H1 (cell line): Measurements from ENCODE around the gene PTPRG. TPM values are rescaled to one million over a fixed set of nuclear protein-coding genes. Genes with fewer than 3 reads are reported as not detected.

ENCODE experiments used
- CTCF ChIA-PET: fragments of 300-600 bp; sonication (Branson Sonifier 250); formaldehyde crosslinking; loops from one replicate; lab custom pipeline; 2021; ENCODE audit not compliant: partially characterized antibody; lab: Charles Lee
- POLR2A ChIA-PET: fragments of 300-600 bp; sonication (Branson Sonifier 250); formaldehyde crosslinking; loops from one replicate; lab custom pipeline; 2021; ENCODE audit warnings: inconsistent platforms; ENCODE audit not compliant: partially characterized antibody; lab: Charles Lee
- DNase-seq, 2 experiments: peaks; one replicate each; pipeline versions ENCODE4 v3.0.0 to v3.0.0-alpha.2; 2010 to 2022; ENCODE audit warnings: low spot score in 2 of 2, low read depth in 1 of 2, mixed read lengths in 1 of 2
- FAIRE-seq: peaks from 2 replicates; lab custom pipeline; 2011; peaks lifted over from hg19 to GRCh38; lab: Jason Lieb, UNC
- H2AFZ ChIP-seq: 2 replicates; pipeline ENCODE4 v1.8.1; 2012; ENCODE audit warnings: low read length, inconsistent platforms
- H2AK5ac ChIP-seq: 2 replicates; pipeline ENCODE4 v1.6.1; 2013; ENCODE audit warnings: low read depth, low read length
- H2BK120ac ChIP-seq: replicated peaks from 2 replicates; pipeline ENCODE3; 2013; ENCODE audit warnings: low read depth, low read length, inconsistent platforms
- H2BK12ac ChIP-seq: 2 replicates; pipeline ENCODE4 v1.6.1; 2013; ENCODE audit warnings: low read depth, low read length
- H2BK15ac ChIP-seq: 2 replicates; pipeline ENCODE4 v1.6.1; 2013; ENCODE audit warnings: low read length
- H2BK20ac ChIP-seq: 2 replicates; pipeline ENCODE4 v1.6.1; 2013; ENCODE audit warnings: low read length
- H2BK5ac ChIP-seq: 2 replicates; pipeline ENCODE4 v1.6.1; 2013; ENCODE audit warnings: low read depth, low read length
- H3K14ac ChIP-seq: 2 replicates; pipeline ENCODE4 v1.6.1; 2013; ENCODE audit warnings: inconsistent platforms; ENCODE audit not compliant: insufficient read length
- H3K18ac ChIP-seq: 2 replicates; pipeline ENCODE4 v1.6.1; 2013; ENCODE audit warnings: low read length; ENCODE audit errors: extremely low read depth
- H3K23ac ChIP-seq: 2 replicates; pipeline ENCODE4 v1.6.1; 2013; ENCODE audit warnings: inconsistent platforms; ENCODE audit not compliant: insufficient read length
- H3K23me2 ChIP-seq: 2 replicates; pipeline ENCODE4 v1.6.1; 2013; ENCODE audit warnings: low read depth, low read length
- H3K27ac ChIP-seq: 2 replicates; pipeline ENCODE4 v1.6.1; 2011; ENCODE audit warnings: low read depth, low read length, inconsistent platforms
- H3K27me3 ChIP-seq, 4 experiments: replicated peaks in 1 of 4; 1 replicate in 1 of 4; 2 replicates in 3 of 4; pipeline versions ENCODE4 v1.6.1 to v1.8.1; 2011 to 2013; ENCODE audit warnings: low read length in 3 of 4, mild to moderate bottlenecking in 3 of 4, inconsistent platforms in 2 of 4, mixed read lengths in 2 of 4, moderate library complexity in 1 of 4; ENCODE audit not compliant: control insufficient read depth in 3 of 4, insufficient read depth in 3 of 4; ENCODE audit errors: extremely low read depth in 1 of 4
- H3K36me3 ChIP-seq, 4 experiments: 2 replicates each; pipeline versions ENCODE4 v1.6.1 to v1.8.1; 2011 to 2013; ENCODE audit warnings: mild to moderate bottlenecking in 4 of 4, low read length in 3 of 4, moderate library complexity in 2 of 4, control low read depth in 1 of 4, inconsistent platforms in 1 of 4; ENCODE audit not compliant: insufficient read depth in 4 of 4, control insufficient read depth in 2 of 4
- H3K4ac ChIP-seq: replicated peaks from 2 replicates; pipeline ENCODE3; 2013; ENCODE audit warnings: low read length, low read depth, mixed read lengths, inconsistent platforms; ENCODE audit not compliant: insufficient read length
- H3K4me1 ChIP-seq, 4 experiments: replicated peaks in 1 of 4; 1 replicate in 1 of 4; 2 replicates in 3 of 4; pipeline versions ENCODE4 v1.6.1 to v1.8.1; 2011 to 2013; ENCODE audit warnings: low read length in 3 of 4, inconsistent platforms in 2 of 4, mixed read lengths in 1 of 4; ENCODE audit not compliant: insufficient read depth in 4 of 4, control insufficient read depth in 3 of 4
- H3K4me2 ChIP-seq, 2 experiments: 2 replicates each; pipeline versions ENCODE4 v1.6.1 to v1.8.1; 2011 to 2013; ENCODE audit warnings: low read depth in 2 of 2, low read length in 2 of 2, control low read depth in 1 of 2, inconsistent platforms in 1 of 2, mild to moderate bottlenecking in 1 of 2; ENCODE audit not compliant: insufficient read depth in 1 of 2
- H3K4me3 ChIP-seq, 4 experiments: fragments of 200-600, 300-600 bp in 1 of 4; sonication (generic), shearing (Covaris generic), sonication (Bioruptor Twin) in 1 of 4; 2 replicates each; pipeline versions ENCODE4 v1.5.1 to v1.8.1; 2011 to 2016; ENCODE audit warnings: low read length in 4 of 4, low read depth in 3 of 4, control low read depth in 2 of 4, inconsistent platforms in 2 of 4, mild to moderate bottlenecking in 2 of 4, mixed read lengths in 1 of 4, moderate library complexity in 1 of 4; ENCODE audit not compliant: insufficient read depth in 2 of 4; ENCODE audit errors: extremely low read depth in 1 of 4
- H3K56ac ChIP-seq: replicated peaks from 2 replicates; pipeline ENCODE3; 2013; ENCODE audit warnings: low read depth, mild to moderate bottlenecking, mixed read lengths, low read length, inconsistent platforms; ENCODE audit not compliant: insufficient read length
- H3K79me1 ChIP-seq: 2 replicates; pipeline ENCODE4 v1.6.1; 2013; ENCODE audit warnings: low read depth, low read length, control low read depth
- H3K79me2 ChIP-seq, 2 experiments: 2 replicates each; pipeline versions ENCODE4 v1.6.1 to v1.8.1; 2012 to 2013; ENCODE audit warnings: low read length in 2 of 2, mild to moderate bottlenecking in 2 of 2, inconsistent platforms in 1 of 2; ENCODE audit not compliant: insufficient read depth in 2 of 2, control insufficient read depth in 1 of 2
- H3K9ac ChIP-seq, 4 experiments: replicated peaks in 1 of 4; 1 replicate in 1 of 4; 2 replicates in 3 of 4; pipeline versions ENCODE4 v1.6.1 to v1.8.1; 2011 to 2013; ENCODE audit warnings: low read depth in 3 of 4, low read length in 3 of 4, control low read depth in 2 of 4, mild to moderate bottlenecking in 2 of 4, moderate library complexity in 2 of 4, inconsistent platforms in 1 of 4; ENCODE audit errors: extremely low read depth in 1 of 4
- H3K9me3 ChIP-seq, 2 experiments: 2 replicates each; pipeline versions ENCODE4 v1.6.1 to v1.8.1; 2012 to 2013; ENCODE audit warnings: mild to moderate bottlenecking in 2 of 2, moderate library complexity in 2 of 2, control low read depth in 1 of 2, inconsistent platforms in 1 of 2, low read depth in 1 of 2, low read length in 1 of 2, mixed read lengths in 1 of 2; ENCODE audit not compliant: insufficient read depth in 2 of 2
- H4K20me1 ChIP-seq, 2 experiments: replicated peaks in 1 of 2; 2 replicates each; pipeline versions ENCODE3 to v1.8.1; 2011 to 2013; ENCODE audit warnings: inconsistent platforms in 2 of 2, low read length in 2 of 2, mild to moderate bottlenecking in 1 of 2; ENCODE audit not compliant: insufficient read depth in 2 of 2, control insufficient read depth in 1 of 2
- H4K5ac ChIP-seq: 2 replicates; pipeline ENCODE4 v1.6.1; 2013; ENCODE audit warnings: low read length, low read depth, mixed read lengths, inconsistent platforms; ENCODE audit not compliant: insufficient read length
- H4K8ac ChIP-seq: 2 replicates; pipeline ENCODE4 v1.8.0; 2013; ENCODE audit warnings: mild to moderate bottlenecking, moderate library complexity, low read length, inconsistent platforms; ENCODE audit not compliant: insufficient read depth; ENCODE audit errors: extremely low read depth
- H4K91ac ChIP-seq: replicated peaks from 2 replicates; pipeline ENCODE3; 2013; ENCODE audit warnings: low read length, mixed read lengths, inconsistent platforms; ENCODE audit not compliant: insufficient read length
- E2F6 ChIP-seq: IDR thresholded peaks from 2 replicates; pipeline ENCODE4 v1.6.1; 2012; ENCODE audit warnings: inconsistent platforms
- KDM4A ChIP-seq: IDR thresholded peaks from one replicate; pipeline ENCODE4 v1.7.1; 2012; ENCODE audit warnings: low read depth, mild to moderate bottlenecking, moderate library complexity, low read length, inconsistent platforms; ENCODE audit not compliant: severe bottlenecking
- TAF1 ChIP-seq: IDR thresholded peaks from 2 replicates; pipeline ENCODE4 v1.6.1; 2011; ENCODE audit warnings: mild to moderate bottlenecking, low read depth, low read length
- TBP ChIP-seq: IDR thresholded peaks from 2 replicates; pipeline ENCODE4 v1.6.1; 2011; ENCODE audit warnings: low read depth, low read length, improper control_type of control experiment
- WGBS, 2 experiments: shearing (Covaris generic) in 1 of 2; methylation state at CpG; one replicate each; pipeline versions ENCODE4 v1.1.6 to v1.1.7; 2013 to 2015; ENCODE audit warnings: low lambda C conversion rate in 2 of 2, mixed read lengths in 2 of 2, inconsistent platforms in 1 of 2, low coverage in 1 of 2, missing lambda C conversion rate in 1 of 2; ENCODE audit not compliant: insufficient replicate concordance in 2 of 2, insufficient coverage in 1 of 2, insufficient read length in 1 of 2; ENCODE audit errors: extremely low coverage in 1 of 2, missing lambda C conversion rate in 1 of 2; 5-methylcytosine and 5-hydroxymethylcytosine counted together
- polyA plus RNA-seq, 7 experiments: library from polyadenylated mRNA; depleted of rRNA in 3 of 7; stranded (reverse) in 5 of 7; unstranded in 2 of 7; fragments of >200 nt in 5 of 7; fragments of 200-250 nt in 2 of 7; gene quantifications; 1 replicate in 5 of 7; 2 replicates in 1 of 7; 4 replicates in 1 of 7; pipeline versions ENCODE4 v1.2.1 to v1.2.3, GENCODE V29; 2011 to 2013; ENCODE audit warnings: missing spikeins in 2 of 7, mixed read lengths in 2 of 7
- total RNA-seq: library from RNA; stranded (reverse); fragmentation: NEBNext Ultra II Directional; extraction: Animal tissue kit (Norgen Biotek cat#: 25700); gene quantifications from 2 replicates; pipeline ENCODE4 v1.2.1, GENCODE V29; 2021

Gene PTPRG
- total and polyA plus RNA-seq, 2 of the 8 experiments (the other 6 are each of a cell fraction or from before 2014, with no cell fraction given): 23.3 to 96.2 TPM

GRCh38 chr3:61935814-61936213 is 374.4 kb downstream of the PTPRG start:
- Histone ChIP-seq H3K4ac (no peak overlapping the region), H3K36me3 (peaks cover 0 to 8% (median 0%) of the 10 kb centered on the region in 4 experiments; a peak in 1 of 8 replicates), H2BK15ac (no peak overlapping the region), H3K23me2 (no peaks in the 10 kb centered on the region), H3K79me2 (peaks cover 0 to 83% of the 10 kb centered on the region in 2 experiments; a peak in 3 of 4 replicates), H2AK5ac (no peak overlapping the region), H3K4me3 (no peak overlapping the region), H3K23ac (no peak overlapping the region), H3K56ac (no peak overlapping the region), H4K5ac (no peak overlapping the region), H3K4me1 (peaks cover 0 to 12% (median 7%) of the 10 kb centered on the region in 4 experiments; a peak in 6 of 7 replicates), H3K14ac (no peak overlapping the region), H2BK120ac (peak overlapping the region; percentile 24), H3K79me1 (peaks cover under 1% of the 10 kb centered on the region; the same call in 1 of the 2 replicates), H3K27ac (no peak overlapping the region), H3K27me3 (no peaks in the 10 kb centered on the region), H3K4me2 (no peak overlapping the region), H2BK5ac (no peak overlapping the region), H2BK20ac (no peak overlapping the region), H4K91ac (no peak overlapping the region), H2AFZ (no peak overlapping the region), H3K9ac (no peak overlapping the region), H3K9me3 (peaks cover 0 to 3% of the 10 kb centered on the region in 2 experiments; a peak in 1 of 4 replicates), H4K20me1 (peaks cover 3 to 6% of the 10 kb centered on the region in 2 experiments), H4K8ac (no peak overlapping the region), H2BK12ac (no peak overlapping the region), H3K18ac (no peak overlapping the region)
- ChIA-PET CTCF (interaction anchor here (0.5 to 3.6 kb wide), 43 partner anchors 8 to 378 kb away, joined by 3 to 38 read pairs (median 4); no protein-coding TSS in a partner anchor), POLR2A (interaction anchor here (2.6 kb wide), 1 partner anchor 374 kb away, joined by 7 read pairs; the partner anchor contains the start of gene PTPRG)
- DNase-seq (no peak), FAIRE-seq (no peak)
- TF ChIP-seq E2F6 (no peak), KDM4A (no peak), TBP (no peak), TAF1 (no peak)
- 87% methylated on average over 3 of the region's 3 CpGs; no CpG with 5 or more reads in 1 of the 2 experiments for whole genome bisulfite sequencing, 2 experiments
